Ovary (tissue), 9 donors: ENCODE data around the gene KCNJ6. TPM values are rescaled to one million over a fixed set of nuclear protein-coding genes. Genes with fewer than 3 reads are reported as not detected.
"Not testable (repeated sequence)": the region's sequence is repeated elsewhere in the genome, so short reads cannot be mapped to it uniquely, and the experiment has no call there.

Experiments used
- DNase-seq, 5 donors: peaks; one replicate each; pipeline ENCODE4 v3.0.0-alpha.2; 2019 to 2020
- H3K27ac ChIP-seq, 2 donors: fragments of 200-600 bp; one replicate each; pipeline versions ENCODE4 v1.5.1 to v1.8.0; 2019 to 2022
- H3K27me3 ChIP-seq: fragments of 200-600 bp; one replicate; pipeline ENCODE4 v1.8.0; 2022
- H3K36me3 ChIP-seq: fragments of 200-600 bp; sonication (generic); one replicate; pipeline ENCODE4 v1.5.1; 2019
- H3K4me1 ChIP-seq: one replicate; pipeline ENCODE4 v1.8.1; 2013; ENCODE audit warnings: mild to moderate bottlenecking, moderate library complexity; ENCODE audit not compliant: insufficient read depth
- H3K4me3 ChIP-seq: fragments of 200-600 bp; sonication (generic); one replicate; pipeline ENCODE4 v1.5.1; 2017
- H3K9me3 ChIP-seq, 2 donors: fragments of 200-600 bp in 1 of 2; sonication (generic) in 1 of 2; one replicate each; pipeline versions ENCODE4 v1.5.1 to v1.8.1; 2013 to 2019; ENCODE audit warnings: mild to moderate bottlenecking in 1 of 2, moderate library complexity in 1 of 2
- CTCF ChIP-seq, 3 donors: fragments of 450-650 bp in 2 of 3; fragments of 200-600 bp in 1 of 3; IDR thresholded peaks; one replicate each; pipeline versions ENCODE4 v1.5.1 to v1.8.0; 2016 to 2022; ENCODE audit warnings: antibody characterized with exemption in 3 of 3, mild to moderate bottlenecking in 1 of 3
- EP300 ChIP-seq: sonication (generic); formaldehyde crosslinking; IDR thresholded peaks from one replicate; pipeline ENCODE4 v1.6.1; 2017; ENCODE audit warnings: antibody characterized with exemption
- POLR2A ChIP-seq: fragments of 450-650 bp; IDR thresholded peaks from one replicate; pipeline ENCODE4 v1.6.1; 2017; ENCODE audit warnings: antibody characterized with exemption, mild to moderate bottlenecking, moderate library complexity
- WGBS, 3 donors: extraction: QIAGEN DNeasy Blood & Tissue Kit in 1 of 3; methylation state at CpG; one replicate each; pipeline versions ENCODE4 v1.1.5 to v1.1.7; 2013 to 2017; 5-methylcytosine and 5-hydroxymethylcytosine counted together
- intact Hi-C, 4 donors: fragments of 100-400 bp; cut with DNase I; formaldehyde crosslinking; loops; one replicate each; pipeline versions ENCODE4 v1.11.0 to v1.15.1; 2022 to 2023
- polyA plus RNA-seq, 2 donors: library from polyadenylated mRNA; stranded (reverse); fragments of 200-250 nt in 1 of 2; fragments of 350-450 nt in 1 of 2; fragmentation: Illumina TruSeq in 1 of 2; extraction: RNeasy Lipid Tissue Mini Kit (QIAGEN cat#74804) in 1 of 2; gene quantifications; one replicate each; pipeline ENCODE4 v1.2.3, GENCODE V29; 2013 to 2014
- total RNA-seq, 7 donors: library from RNA; depleted of rRNA in 2 of 7; stranded (reverse); fragments of >200 nt in 2 of 7; fragmentation: NEBNext Ultra II Directional in 3 of 7; extraction: Animal tissue kit (Norgen Biotek cat#: 25700) in 3 of 7; gene quantifications; one replicate each; pipeline versions ENCODE4 v1.1.0 to v1.2.4, GENCODE V29; 2016 to 2023
- donor health status: DM: no; HTN: no; CAD: no; lungs with moderate emphysema.
- donor health status: DM: no; HTN: no; CAD: no.
- donor health status: Bipolar disorder and iron deficiency.
- donor health status: DM: yes; HTN: yes; CAD: no.
- donor health status: DM: no; HTN: no; CAD: no.
- donor health status: DM: yes; HTN: yes; CAD: no.

KCNJ6 gene
- total and polyA plus RNA-seq, 9 donors: 0.01 TPM; not detected in 8

- Histone ChIP-seq H3K4me3 (no peak overlapping the region), H3K9me3 (no peaks in the 10 kb centered on the region), H3K4me1 (no peaks in the 10 kb centered on the region), H3K27ac (no peak overlapping the region), H3K36me3 (no peaks in the 10 kb centered on the region), H3K27me3 (no peaks in the 10 kb centered on the region)
- DNase-seq: no peak
- intact Hi-C loops: no loop called here
- TF ChIP-seq POLR2A (no peak), CTCF (IDR thresholded peaks at IDR 0.05) (no peak), EP300 (no peak)
- 61 to 74% (median 72%) methylated on average over 3 of the region's 3 CpGs for WGBS, 3 donors
Observed at GRCh38 chr21:37921091-37921490, 4.8 kb upstream of the KCNJ6 start.

GRCh38 chr21:37920302-37920701, 4.0 kb upstream of the KCNJ6 start:
- H3K36me3 ChIP-seq, H3K9me3 ChIP-seq, H3K27me3 ChIP-seq, H3K4me1 ChIP-seq, intact Hi-C loops, DNase-seq, H3K27ac ChIP-seq, H3K4me3 ChIP-seq: not testable (repeated sequence)
- 73 to 80% (median 77%) methylated on average over 8 of the region's 8 CpGs for WGBS, 3 donors

GRCh38 chr21:37917612-37918011, 1.4 kb upstream of the KCNJ6 start:
- H3K9me3 ChIP-seq: peaks cover 0 to 7% of the 10 kb centered on the region in 2 donors
- H3K27me3 ChIP-seq: no peaks in the 10 kb centered on the region
- no peak for DNase-seq
- WGBS, 3 donors: 59 to 67% (median 64%) methylated on average over 4 of the region's 4 CpGs
- TF ChIP-seq CTCF (IDR thresholded peaks at IDR 0.05): no peak
- no peak for TF ChIP-seq POLR2A
- TF ChIP-seq EP300: no peak
- no peak overlapping the region for H3K27ac ChIP-seq
- intact Hi-C loops: no loop called here
- no peaks in the 10 kb centered on the region for H3K36me3 ChIP-seq
- no peak overlapping the region for H3K4me3 ChIP-seq
- H3K4me1 ChIP-seq: no peaks in the 10 kb centered on the region

DNA sequence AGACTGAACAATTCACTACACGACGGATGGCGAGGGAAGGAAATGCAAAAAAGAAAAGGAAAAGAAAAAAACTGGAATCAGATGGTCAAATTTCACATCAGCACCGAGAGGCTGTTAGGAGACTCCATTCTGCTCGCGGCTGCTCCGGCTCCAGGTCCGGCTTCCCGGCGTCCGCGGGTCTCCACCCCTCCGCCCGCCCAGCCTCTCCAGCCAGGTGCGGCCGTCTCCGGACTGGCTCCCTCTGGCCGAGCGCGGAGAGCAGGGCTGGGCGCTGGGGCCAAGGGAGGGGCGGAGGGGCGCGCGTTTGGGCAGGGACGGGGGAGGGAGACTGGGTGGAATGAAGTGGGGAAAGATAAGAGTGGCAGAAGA, 332 bp downstream of the KCNJ6 start:
- no peak overlapping the region for H3K4me3 ChIP-seq
- TF ChIP-seq EP300 (no peak), POLR2A (no peak), CTCF (IDR thresholded peaks at IDR 0.05) (no peak)
- H3K4me1 ChIP-seq: no peaks in the 10 kb centered on the region
- H3K27me3 ChIP-seq: no peaks in the 10 kb centered on the region
- intact Hi-C loops: no loop called here
- 1% methylated on average over 26 of the region's 26 CpGs for WGBS, 3 donors
- peaks cover 0 to 7% of the 10 kb centered on the region in 2 donors for H3K9me3 ChIP-seq
- H3K27ac ChIP-seq: no peak overlapping the region
- no peaks in the 10 kb centered on the region for H3K36me3 ChIP-seq
- no peak for DNase-seq

DNA sequence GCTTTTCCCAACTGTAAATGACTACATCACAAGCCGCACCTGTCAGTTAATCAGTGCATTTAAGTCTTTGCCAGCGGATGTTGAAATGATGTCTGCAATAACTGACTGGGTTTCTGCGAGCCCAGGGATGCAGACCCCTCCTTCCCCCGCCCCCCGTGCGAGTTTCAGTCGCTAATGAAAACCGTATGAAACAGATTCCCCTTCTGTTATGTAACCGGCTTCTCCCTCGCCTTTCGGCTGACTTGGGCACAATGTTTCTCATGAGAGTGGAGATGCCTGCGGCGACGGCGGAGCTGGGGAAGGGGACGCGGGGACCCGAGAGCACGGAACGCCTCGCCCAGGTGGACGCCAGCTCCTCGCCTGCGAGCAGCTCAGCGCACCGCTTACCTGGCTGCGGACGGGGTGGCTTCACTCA, 753 bp downstream of the KCNJ6 start:
- WGBS, 3 donors: 2 to 4% (median 4%) methylated on average over 28 of the region's 28 CpGs
- TF ChIP-seq EP300 (no peak), POLR2A (no peak), CTCF (IDR thresholded peaks at IDR 0.05) (no peak)
- Histone ChIP-seq H3K27ac (no peak overlapping the region), H3K4me3 (no peak overlapping the region), H3K27me3 (no peaks in the 10 kb centered on the region), H3K4me1 (no peaks in the 10 kb centered on the region), H3K9me3 (peaks cover 0 to 7% of the 10 kb centered on the region in 2 donors), H3K36me3 (no peaks in the 10 kb centered on the region)
- intact Hi-C loops: no loop called here
- DNase-seq: no peak
